T-helper 1 cell (primary cell): ENCODE measurements around the gene PLEKHA5.
"Not testable (repeated sequence)": the region's sequence is repeated elsewhere in the genome, so short reads cannot be mapped to it uniquely, and the experiment has no call there.

Source experiments
- DNase-seq, 5 donors: peaks; one replicate each; pipeline ENCODE4 v3.0.0-alpha.2; 2012 to 2020

PLEKHA5 gene

DNA sequence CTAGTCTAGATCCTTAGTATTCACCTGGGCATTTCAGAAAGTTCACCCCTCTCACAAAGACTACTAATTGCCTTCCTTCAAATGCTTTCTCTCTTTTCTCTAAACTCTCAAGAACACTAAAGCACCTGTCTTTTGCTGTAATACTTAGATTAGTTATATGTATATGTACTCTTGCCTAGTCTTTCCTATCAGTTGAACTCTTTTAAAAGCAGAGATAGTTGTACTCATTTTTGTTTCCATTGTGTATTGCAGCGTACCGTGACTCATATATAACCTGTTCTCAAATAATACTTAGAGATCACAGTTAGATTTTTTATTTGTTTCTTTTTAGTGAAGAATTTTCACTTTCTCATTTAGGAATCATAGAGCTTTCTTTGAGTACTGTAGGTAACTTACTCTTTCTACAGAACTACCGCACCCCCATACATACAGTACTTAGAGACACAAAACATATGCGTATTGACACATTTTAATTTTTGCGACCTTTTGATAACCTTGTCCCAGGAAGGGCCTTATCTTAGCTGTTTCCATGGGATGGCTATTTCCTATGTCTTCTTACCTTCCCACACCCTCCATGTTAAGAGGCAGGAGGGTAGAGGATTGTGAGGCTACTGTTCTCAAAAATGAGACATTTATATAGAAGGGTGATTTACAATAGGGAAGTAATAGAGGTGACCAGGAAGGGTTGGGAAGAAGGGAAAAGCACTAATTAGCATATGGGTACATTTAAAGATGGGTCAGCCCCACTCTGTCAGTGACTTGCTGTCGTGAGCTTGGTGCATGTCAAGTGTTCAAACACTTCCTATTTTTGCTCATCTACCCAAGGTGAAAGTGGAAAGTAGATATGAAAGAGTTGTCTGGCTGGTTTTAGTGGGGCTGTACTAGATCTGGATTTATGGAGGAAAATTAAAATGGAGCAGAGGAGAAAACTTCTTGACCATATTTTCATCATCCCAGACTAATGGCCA lies 74.3 kb downstream of the PLEKHA5 start:
- no peak for DNase-seq

DNA sequence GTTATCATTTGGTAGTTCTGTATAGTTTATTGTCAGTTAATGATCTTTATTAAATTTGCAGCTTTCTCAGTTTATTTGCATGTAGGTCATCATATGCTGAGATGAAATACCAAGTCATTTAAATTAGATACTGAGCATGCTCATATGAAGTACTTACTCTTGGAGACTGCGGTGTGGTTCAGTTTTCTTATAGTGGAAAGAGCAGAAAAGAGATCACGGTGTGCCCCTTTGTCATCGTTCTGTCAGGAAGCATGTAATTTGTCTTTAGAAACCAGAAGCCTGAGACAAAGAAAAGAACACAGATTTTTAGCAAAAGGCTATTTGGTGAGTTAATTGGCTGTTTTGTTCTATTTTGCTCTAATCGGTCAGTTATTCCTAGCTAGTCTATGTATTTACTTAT lies 75.6 kb downstream of the PLEKHA5 start:
- DNase-seq, result no peak

DNA sequence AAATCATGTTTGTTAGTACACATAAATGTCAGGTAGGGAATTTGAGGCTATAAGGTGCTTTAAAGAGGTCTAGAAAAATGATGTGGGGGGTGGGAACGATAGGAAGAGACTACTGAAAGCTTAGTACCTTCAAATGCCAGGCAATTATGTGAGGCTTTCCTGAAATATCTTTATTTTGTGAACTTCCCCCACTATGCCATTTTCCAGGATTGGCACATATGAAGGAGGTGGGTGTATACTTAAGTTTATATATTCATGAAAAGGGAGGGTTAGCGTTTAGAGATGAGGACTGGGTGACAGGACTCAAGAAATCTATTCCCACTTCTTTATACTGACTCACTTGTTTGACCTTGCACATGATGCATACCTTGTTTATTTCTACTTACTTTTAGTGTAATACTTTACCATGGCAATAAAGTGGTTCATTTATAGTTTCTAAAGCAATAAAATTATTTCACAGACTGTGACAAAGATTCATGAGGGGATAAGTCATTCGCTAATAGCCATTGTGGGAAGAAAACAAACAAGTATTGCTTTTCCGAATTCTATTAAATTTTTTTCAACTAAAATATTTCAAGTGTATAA lies 77.1 kb downstream of the PLEKHA5 start:
- DNase-seq, result no peak

DNA sequence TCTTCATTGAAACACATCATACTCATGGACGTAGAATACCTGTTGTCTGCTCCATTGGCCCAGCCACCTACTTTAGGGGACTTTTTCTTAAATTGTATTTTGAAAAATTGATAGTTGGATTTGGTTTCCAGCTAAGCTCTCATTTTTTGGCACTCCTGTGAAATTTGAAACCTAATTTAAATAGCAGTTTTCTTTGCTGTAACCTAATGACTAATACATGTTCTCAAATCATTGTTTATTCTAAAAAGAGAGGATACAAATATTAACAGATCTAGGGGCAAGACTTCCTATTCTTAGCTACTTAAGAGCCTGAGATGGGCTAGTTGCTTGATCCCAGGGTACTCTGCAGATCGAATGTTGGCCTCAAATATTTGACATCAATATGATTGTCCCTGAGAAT lies 78.9 kb downstream of the PLEKHA5 start:
- DNase-seq, result no peak

DNA sequence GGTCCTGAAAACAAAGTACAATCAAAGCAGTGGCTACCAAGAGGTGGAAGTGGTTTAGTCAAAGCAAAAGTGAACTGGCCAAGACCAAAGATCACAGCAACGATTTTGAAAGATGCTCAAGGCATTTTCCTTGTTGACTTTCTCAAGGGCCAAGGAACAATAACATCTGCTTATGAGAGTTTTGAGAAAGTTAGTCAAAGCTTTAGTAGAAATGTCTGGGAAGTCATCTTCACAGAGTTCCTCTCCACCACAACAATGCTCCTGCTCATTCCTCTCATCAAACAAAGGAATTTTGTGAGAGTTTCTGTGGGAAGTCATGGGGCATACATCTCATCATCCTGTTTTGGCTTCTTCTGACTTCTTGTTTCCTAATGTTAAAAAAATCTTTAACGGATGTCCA lies 80.1 kb downstream of the PLEKHA5 start:
- DNase-seq, result no peak

DNA sequence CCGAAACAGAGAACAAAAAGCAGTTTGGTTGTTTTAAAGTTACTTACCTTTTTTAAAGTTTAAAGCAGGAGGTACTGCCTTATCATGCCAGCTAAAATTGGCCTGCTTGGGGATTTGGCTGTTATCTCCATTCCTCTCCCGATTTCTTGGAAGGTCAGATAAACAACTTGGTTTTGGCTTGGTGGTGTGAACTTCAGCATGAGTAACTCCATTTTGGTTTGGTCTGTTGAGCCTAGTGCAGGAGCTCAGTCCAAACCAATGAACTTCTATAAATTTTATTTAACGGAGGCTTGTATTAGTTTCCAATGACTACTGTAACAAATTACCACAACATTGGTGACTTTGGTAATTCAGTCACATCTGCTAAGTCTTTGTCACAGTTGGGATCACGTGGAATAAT lies 82.3 kb downstream of the PLEKHA5 start:
- no peak for DNase-seq

DNA sequence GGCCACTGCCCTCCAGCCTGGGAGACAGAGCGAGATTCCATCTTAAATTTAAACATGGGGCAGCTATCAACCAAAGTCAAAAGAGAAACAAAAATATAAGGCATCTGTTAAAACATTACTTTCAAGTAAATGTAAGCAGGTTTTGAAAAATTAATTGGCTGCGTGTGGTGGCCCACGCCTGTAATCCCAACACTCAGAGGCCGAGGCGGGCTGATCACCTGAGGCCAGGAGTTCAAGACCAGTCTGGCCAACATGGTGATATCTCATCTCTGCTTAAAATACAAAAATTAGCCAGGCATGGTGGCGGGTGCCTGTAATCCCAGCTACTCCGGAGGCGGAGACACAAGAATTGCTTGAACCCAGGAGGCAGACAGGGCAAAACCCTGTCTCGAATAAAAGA lies 82.7 kb downstream of the PLEKHA5 start:
- DNase-seq, result no peak

DNA sequence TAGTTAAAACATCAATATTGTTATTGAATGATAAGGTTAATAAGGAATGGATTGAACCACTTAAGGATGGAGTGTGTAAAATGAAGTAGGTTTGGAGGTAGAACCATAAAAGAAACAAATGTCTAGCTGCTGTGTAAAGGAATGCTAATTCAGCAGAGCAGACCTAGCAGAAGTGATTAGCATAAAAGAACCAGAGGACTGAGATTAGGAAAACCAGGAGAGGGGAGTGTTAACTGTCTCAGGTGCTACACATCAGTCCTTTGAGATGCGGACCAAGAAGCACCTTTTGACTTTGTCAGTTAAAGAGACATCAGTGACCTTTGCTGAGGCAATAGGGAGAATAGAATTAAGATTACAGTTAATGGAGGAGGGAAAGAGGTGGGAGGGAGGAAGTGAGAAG lies 84.5 kb downstream of the PLEKHA5 start:
- DNase-seq, result no peak

DNA sequence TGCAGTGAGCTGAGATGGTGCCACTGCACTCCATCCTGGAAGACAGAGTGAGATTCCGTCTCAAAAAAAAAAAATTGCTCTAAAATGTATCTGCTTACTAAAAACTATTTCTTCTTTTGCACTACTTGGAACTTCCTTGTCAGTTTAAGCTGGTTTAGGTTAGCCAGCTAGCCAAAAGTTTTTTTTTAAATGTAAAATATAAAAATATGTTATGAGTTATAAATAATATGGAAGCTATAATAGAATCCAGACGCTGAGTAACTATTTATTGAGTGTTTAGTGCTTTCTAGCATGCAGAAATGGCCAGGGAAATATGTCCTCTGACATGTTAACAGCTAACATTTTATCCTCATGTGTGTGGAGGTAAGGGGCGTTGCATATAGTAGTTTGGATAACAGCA lies 85.6 kb downstream of the PLEKHA5 start:
- no peak for DNase-seq

DNA sequence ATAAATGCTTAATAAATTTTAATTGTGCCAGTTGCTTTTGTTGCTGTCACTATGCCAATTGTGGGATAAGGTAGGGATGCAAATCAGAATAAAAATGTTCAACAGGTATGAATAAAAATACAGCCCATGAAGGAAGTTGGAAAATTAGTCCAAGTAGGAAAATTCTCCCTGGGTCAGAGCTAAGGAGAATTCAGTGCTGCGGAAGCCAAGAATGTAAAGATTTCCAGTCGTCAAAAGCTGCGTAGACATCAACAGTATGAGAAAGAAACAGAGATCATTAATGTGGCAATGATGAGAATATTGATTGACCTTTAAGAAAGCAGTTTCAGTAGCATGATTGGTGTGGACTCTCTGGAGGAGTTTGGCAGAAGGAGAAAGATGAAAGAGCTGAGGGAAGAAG lies 87.9 kb downstream of the PLEKHA5 start:
- DNase-seq, result no peak

DNA sequence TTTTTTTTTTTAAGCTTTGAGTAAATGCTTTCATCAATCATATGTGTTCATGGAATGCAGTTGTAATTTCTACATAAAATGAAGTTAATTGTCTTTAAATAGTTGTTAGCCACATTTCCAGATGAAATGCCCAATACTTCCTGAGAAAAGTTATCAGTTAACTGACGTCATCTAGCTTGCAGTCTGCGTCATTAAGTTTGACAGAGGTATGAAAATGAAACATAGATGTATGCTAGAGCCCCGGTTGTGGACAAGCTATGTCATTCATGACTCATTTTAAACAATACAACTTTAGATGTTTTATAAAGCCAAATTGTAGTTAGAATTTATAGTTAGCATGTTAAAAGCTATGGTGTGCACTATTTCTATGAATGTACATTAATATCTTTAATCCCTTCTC lies 90.7 kb downstream of the PLEKHA5 start:
- DNase-seq, result peak in 1 of 5 donors; percentile 20

DNA sequence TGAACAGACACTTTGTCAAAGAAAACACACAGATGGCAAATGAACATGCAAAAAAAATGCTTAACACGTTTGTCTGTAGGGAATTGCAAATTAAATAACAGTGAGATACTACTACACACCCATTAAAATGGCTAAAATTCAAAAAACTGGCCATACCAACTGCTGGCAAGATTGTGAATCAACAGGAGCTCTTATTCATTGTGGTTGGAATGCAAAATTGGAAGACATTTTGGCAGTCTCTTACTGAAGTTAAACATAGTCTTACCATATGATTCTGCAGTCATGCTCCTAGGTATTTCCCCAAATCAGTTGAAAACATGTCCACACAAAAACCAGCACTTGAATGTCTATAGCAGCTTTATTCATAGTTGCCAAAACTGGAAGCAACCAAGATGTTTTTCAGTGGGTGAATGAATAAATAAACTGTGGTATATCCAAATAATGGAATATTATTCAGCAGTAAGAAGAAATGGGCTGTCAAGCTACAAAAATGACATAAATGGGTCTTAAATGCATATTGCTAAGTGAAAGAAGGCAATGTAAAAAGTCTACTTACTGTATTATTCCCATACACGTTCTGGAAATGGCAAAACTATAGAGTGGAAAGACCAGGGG lies 91.4 kb downstream of the PLEKHA5 start:
- DNase-seq, result no peak

DNA sequence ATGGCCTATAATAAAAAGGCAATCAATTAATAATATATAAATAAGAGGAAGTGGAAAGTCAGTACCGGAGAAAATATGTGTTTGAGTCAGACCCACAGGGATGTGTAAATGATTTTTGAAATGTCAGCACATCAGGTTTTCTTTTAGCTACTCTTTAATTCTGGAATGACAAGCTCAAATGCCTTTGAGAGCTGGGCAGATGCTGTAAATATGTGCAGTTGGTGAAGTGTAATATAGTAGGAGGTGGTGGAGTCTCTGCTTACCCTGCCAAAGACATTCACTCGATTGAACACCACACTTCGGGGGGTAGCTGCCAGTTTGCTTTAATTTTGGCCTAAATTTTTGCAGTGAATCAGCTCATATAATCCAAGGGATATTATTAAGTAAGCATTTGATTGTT lies 93.0 kb downstream of the PLEKHA5 start:
- no peak for DNase-seq

DNA sequence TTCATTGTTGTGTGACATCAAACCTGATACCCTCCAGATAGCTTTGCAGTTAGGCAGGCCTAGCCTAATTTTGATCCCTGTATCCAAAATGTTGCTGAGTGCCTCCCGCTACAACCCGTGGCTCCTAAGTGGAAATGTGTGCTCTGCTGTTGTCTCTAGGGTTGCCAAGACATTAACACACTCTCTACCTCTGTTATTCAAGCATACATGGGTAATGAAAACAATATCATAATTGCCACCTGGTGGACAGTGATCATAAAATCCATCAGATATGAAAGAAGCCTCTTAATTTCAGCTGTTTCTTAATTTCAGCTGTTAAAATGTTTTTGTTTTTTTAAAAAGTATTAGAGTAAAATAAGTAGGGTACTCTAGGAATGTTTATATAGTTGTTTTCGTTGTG lies 93.5 kb downstream of the PLEKHA5 start:
- DNase-seq, result no peak

DNA sequence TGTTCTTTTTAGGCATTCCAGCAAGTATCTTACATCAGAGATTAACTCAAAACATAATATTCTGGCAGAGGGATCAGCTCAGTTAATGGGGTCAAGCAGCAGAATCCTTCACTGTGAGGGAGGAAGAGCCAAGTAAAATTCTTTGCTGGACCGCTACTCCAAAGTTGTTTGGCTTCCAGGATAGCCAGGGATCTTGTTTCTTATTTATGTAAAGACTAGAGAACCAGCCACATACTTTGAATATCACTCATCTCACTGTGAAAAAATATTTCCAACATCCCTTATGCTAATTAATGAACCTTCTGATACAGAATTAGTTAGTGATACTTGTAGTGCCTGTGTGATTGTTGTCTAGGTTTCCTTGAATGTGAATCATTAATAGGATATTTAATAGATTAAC lies 94.2 kb downstream of the PLEKHA5 start:
- no peak for DNase-seq

DNA sequence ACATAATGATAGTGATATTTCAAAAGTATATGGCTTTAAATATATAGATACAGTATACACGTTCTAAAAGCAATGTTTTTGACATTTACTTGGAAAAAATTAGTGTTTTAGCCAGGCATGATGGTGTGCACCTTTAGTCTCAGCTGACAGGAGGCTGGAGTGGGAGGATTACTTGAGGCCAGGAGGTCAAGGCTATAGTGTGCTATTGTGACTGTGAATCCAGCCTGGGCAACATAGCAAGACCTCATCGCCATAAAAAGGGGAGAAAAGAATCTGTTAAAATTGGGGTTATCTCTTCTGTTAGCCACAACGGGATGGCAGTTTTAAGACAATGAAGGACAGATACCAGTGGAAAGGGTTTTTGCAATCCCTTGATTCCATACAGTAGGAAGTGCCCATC lies 95.2 kb downstream of the PLEKHA5 start:
- no peak for DNase-seq

DNA sequence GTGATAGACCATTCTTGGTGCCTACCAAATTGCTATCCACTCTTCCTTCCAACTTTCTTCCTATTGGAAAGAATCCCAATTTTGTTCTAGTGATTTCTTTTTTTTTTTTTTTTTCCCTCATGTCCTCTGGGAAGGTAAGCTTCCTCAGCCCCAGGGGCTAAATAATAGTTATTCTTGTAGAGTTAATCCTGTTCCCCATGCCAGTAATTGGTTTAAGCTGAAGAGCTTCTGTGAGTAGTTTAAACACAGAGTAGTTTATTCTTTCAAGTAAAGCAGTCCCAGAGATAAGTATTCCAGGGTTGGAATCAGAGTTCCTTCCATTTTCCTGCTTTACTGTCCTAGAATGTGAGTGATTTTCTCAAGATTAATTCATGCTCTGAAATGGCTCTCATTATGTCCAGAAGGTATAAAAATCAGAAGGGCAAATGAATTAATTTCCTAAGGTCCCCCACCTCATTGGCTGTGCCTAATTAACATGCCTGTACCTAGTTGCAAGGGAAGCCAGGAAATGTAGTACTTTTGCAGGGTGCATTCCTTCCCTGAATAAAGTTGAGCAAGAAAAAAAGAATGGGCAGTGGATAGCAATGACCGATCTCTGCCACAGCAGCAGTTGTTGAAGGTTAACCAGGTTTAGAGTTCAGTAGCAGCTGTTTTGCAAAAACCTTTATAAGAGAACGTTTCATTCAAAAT lies 97.8 kb downstream of the PLEKHA5 start:
- DNase-seq, result no peak

DNA sequence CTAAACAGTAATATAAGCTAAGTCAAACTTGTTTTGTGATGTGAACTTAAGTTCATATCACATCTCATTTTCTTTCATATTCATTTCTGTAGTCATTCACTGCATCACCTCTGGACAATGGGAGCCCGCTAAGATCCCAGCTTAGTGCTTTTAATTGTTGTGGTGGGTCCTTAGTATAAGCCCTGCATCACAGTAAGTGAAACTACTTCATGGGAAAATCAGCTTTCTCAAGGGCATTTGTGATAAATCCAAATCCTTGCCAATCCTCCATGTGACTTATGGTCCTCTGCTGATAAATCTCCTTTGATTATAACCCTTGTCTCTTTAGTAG lies 98.3 kb downstream of the PLEKHA5 start:
- DNase-seq, result no peak

DNA sequence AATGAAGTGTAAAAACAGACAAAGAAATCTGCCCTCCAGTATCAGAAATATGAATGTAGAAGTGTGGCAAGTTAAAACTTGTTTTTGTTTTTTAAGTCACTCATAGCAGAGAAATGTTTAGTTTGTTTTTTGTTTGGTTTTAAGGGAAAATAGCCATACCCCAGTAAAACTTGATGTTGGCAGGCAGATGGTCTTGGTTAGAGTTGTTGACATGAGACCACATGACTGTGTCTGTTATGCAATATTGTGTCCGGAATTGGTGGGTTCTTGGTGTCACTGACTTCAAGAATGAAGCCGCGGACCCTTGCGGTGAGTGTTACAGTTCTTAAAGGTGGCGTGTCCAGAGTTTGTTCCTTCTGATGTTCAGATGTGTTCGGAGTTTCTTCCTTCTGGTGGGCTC lies 99.5 kb downstream of the PLEKHA5 start:
- DNase-seq, result not testable (repeated sequence)

DNA sequence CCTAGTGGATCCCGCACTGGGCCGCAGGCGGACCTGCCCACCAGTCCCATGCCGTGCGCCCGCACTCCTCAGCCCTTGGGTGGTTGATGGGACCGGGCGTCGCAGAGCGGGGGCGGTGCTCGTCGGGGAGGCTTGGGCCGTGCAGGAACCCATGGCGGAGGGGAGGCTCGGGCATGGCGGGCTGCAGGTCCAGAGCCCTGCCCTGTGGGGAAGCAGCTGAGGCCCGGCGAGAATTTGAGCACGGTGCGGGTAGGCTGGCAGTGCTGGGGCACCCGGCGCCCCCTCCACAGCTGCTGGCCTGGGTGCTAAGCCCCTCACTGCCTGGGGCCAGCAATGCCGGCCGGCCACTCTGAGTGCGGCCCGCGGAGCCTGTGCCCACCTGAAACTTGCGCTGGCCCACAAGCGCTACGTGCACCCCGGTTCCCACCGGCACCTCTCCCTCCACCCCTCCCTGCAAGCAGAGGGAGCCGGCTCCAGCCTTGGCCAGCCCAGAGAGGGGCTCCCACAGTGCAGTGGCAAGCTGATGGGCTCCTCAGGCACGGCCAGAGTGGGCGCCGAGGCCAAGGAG lies 100.8 kb downstream of the PLEKHA5 start:
- peak in 1 of 5 donors; percentile 1 for DNase-seq

DNA sequence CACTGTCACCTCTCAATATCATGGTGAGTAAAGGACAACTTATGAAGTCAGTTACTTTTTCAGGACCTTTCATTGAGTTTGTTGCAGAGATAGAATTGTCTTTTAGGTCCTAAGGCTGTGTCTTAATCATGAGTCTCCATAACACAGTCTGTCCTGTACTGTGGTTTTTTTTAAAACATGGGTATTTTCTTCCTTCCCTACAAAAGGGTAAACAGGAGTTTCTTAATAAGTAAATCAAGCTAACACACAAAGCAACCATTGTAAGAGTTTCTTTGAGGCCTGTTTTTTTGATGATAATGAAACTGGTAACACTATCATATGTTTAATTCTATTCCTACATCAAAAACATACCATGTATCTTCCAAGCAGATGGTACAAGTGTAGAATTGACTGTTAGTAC lies 101.4 kb downstream of the PLEKHA5 start:
- no peak for DNase-seq

DNA sequence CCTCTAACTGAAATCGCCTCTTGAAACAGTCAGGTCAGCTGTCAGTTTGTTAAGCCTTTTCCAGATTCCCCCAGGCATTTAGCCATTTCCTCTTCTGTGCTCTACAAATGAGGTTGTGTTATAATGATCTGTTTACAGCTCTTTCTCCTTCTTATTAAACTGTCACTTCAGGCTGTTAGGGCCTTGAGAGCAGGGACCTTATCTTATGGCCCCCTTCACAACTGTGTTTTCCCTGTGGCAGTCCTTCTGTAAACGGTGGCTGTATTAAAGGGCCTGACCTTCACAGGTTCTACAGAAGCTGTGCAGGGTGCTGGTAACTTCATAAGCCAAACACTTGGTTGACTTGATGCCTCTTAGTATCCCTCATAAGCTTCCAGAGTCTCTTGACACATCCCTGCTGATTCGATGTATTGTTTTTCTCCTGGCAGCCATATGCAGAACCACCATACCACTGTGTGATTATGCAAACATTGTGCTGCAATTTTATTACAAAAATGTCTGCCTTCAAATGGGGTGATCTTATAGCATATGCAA lies 104.7 kb downstream of the PLEKHA5 start:
- no peak for DNase-seq
